Activated CD8-positive, alpha-beta memory T cell treated with anti-CD3 and anti-CD28 coated beads, Interleukin-2, amount 50 U/mL, for 48 hours (primary cell): Measurements from ENCODE around the gene LRIF1.
"Not testable (repeated sequence)": the region's sequence is repeated elsewhere in the genome, so short reads cannot be mapped to it uniquely, and the experiment has no call there.

Experiments
- DNase-seq: peaks from one replicate; pipeline ENCODE4 v3.0.0-alpha.2; 2020

Gene LRIF1

GRCh38 chr1:110963691-110964454, at the start of gene LRIF1:
TSS of gene LRIF1 (minus strand) at chr1:110963922. CDS start at chr1:110963688, 234 bp downstream.
- peak; percentile 99 for DNase-seq

GRCh38 chr1:111008031-111008430, 44.3 kb upstream of the LRIF1 start:
- DNase-seq, result no peak

GRCh38 chr1:111006556-111006955, 42.8 kb upstream of the LRIF1 start:
- DNase-seq, result no peak

- not testable (repeated sequence) for DNase-seq
These were observed 35.9 kb upstream of the LRIF1 start for GRCh38 chr1:110999607-111000006.

- not testable (repeated sequence) for DNase-seq
These were observed 28.6 kb upstream of the LRIF1 start for GRCh38 chr1:110992329-110992728.

GRCh38 chr1:110991295-110991694, 27.6 kb upstream of the LRIF1 start:
- DNase-seq, result not testable (repeated sequence)

GRCh38 chr1:110990541-110990940, 26.8 kb upstream of the LRIF1 start:
- no peak for DNase-seq

- no peak for DNase-seq
These were observed 22.7 kb upstream of the LRIF1 start for GRCh38 chr1:110986407-110986891.

- DNase-seq, result no peak
These were observed 18.6 kb upstream of the LRIF1 start for GRCh38 chr1:110982320-110982719.

- DNase-seq, result no peak
These were observed 15.4 kb upstream of the LRIF1 start for GRCh38 chr1:110979154-110979553.

- DNase-seq, result no peak
These were observed 12.4 kb upstream of the LRIF1 start for GRCh38 chr1:110976089-110976488.

GRCh38 chr1:110975265-110975664, 11.5 kb upstream of the LRIF1 start:
- no peak for DNase-seq

- DNase-seq, result no peak
These were observed 3.5 kb upstream of the LRIF1 start for GRCh38 chr1:110967256-110967655.

GRCh38 chr1:110964455-110964903, 757 bp upstream of the LRIF1 start:
- DNase-seq, result no peak

GRCh38 chr1:110962892-110963690, 631 bp downstream of the LRIF1 start:
- peak; percentile 85 for DNase-seq

GRCh38 chr1:110961902-110962301, 1.8 kb downstream of the LRIF1 start:
- no peak for DNase-seq

- no peak for DNase-seq
These were observed 2.8 kb downstream of the LRIF1 start for GRCh38 chr1:110960777-110961420.

GRCh38 chr1:110957798-110958197, 5.9 kb downstream of the LRIF1 start:
- DNase-seq, result no peak

GRCh38 chr1:110956586-110956985, 7.1 kb downstream of the LRIF1 start:
- DNase-seq, result no peak

GRCh38 chr1:110953031-110953430, 10.7 kb downstream of the LRIF1 start:
- no peak for DNase-seq

GRCh38 chr1:110952031-110952430, 11.7 kb downstream of the LRIF1 start:
- no peak for DNase-seq

GRCh38 chr1:110951161-110951560, 12.6 kb downstream of the LRIF1 start:
- DNase-seq, result no peak
